Measurements from ENCODE around the gene LRRC25.

Gene LRRC25

GRCh38 chr19:18431351-18432197, 34.2 kb upstream of the LRRC25 start:
- no peak for TF ChIP-seq POLR2AphosphoS5 (IDR thresholded peaks at IDR 0.05; ENCODE audit: low read depth, low read length)
- TF ChIP-seq FOXP2 (optimal IDR thresholded peaks at IDR 0.05; ENCODE audit: borderline replicate concordance, extremely low read depth, extremely low read length, insufficient read depth) = no peak
- no peak for TF ChIP-seq SIN3A (IDR thresholded peaks at IDR 0.05; ENCODE audit: borderline replicate concordance, insufficient read depth, low read length)
- no peak for TF ChIP-seq REST (IDR thresholded peaks at IDR 0.05; ENCODE audit: insufficient read depth in 1 of 2, low read depth in 2 of 2, low read length in 2 of 2)
- no peak for TF ChIP-seq TAF1 (IDR thresholded peaks at IDR 0.05; ENCODE audit: borderline replicate concordance, insufficient read depth, low read length)

- no peak for TF ChIP-seq TAF1 (IDR thresholded peaks at IDR 0.05; ENCODE audit: borderline replicate concordance, insufficient read depth, low read length)
- no peak for TF ChIP-seq SIN3A (IDR thresholded peaks at IDR 0.05; ENCODE audit: borderline replicate concordance, insufficient read depth, low read length)
- no peak for TF ChIP-seq FOXP2 (optimal IDR thresholded peaks at IDR 0.05; ENCODE audit: borderline replicate concordance, extremely low read depth, extremely low read length, insufficient read depth)
- no peak for TF ChIP-seq REST (IDR thresholded peaks at IDR 0.05; ENCODE audit: insufficient read depth in 1 of 2, low read depth in 2 of 2, low read length in 2 of 2)
- no peak for TF ChIP-seq POLR2AphosphoS5 (IDR thresholded peaks at IDR 0.05; ENCODE audit: low read depth, low read length)
Observed at GRCh38 chr19:18430417-18431144, 33.2 kb upstream of the LRRC25 start.

- TF ChIP-seq SIN3A (IDR thresholded peaks at IDR 0.05; ENCODE audit: borderline replicate concordance, insufficient read depth, low read length) (no peak), REST (IDR thresholded peaks at IDR 0.05; ENCODE audit: insufficient read depth in 1 of 2, low read depth in 2 of 2, low read length in 2 of 2) (no peak), POLR2AphosphoS5 (IDR thresholded peaks at IDR 0.05; ENCODE audit: low read depth, low read length) (no peak), FOXP2 (optimal IDR thresholded peaks at IDR 0.05; ENCODE audit: borderline replicate concordance, extremely low read depth, extremely low read length, insufficient read depth) (no peak), TAF1 (IDR thresholded peaks at IDR 0.05; ENCODE audit: borderline replicate concordance, insufficient read depth, low read length) (no peak)
Observed at GRCh38 chr19:18429717-18430416, 32.4 kb upstream of the LRRC25 start.

GRCh38 chr19:18428787-18429674, 31.6 kb upstream of the LRRC25 start:
- TF ChIP-seq FOXP2 (optimal IDR thresholded peaks at IDR 0.05; ENCODE audit: borderline replicate concordance, extremely low read depth, extremely low read length, insufficient read depth) = no peak
- TF ChIP-seq TAF1 (IDR thresholded peaks at IDR 0.05; ENCODE audit: borderline replicate concordance, insufficient read depth, low read length) = no peak
- TF ChIP-seq SIN3A (IDR thresholded peaks at IDR 0.05; ENCODE audit: borderline replicate concordance, insufficient read depth, low read length) = no peak
- TF ChIP-seq POLR2AphosphoS5 (IDR thresholded peaks at IDR 0.05; ENCODE audit: low read depth, low read length) = no peak
- no peak for TF ChIP-seq REST (IDR thresholded peaks at IDR 0.05; ENCODE audit: insufficient read depth in 1 of 2, low read depth in 2 of 2, low read length in 2 of 2)

Data from PFSK-1 (cell line).